HuH-7.5 (cell line): ENCODE measurements around the gene ZNF397.
"Not testable (repeated sequence)": the region's sequence is repeated elsewhere in the genome, so short reads cannot be mapped to it uniquely, and the experiment has no call there.

Experiments used
- DNase-seq: peaks from one replicate; pipeline ENCODE4 v3.0.0; 2011; ENCODE audit warnings: low spot score

ZNF397 gene

GRCh38 chr18:35240664-35241447 lies at the start of gene ZNF397:
Gene ZNF397 (plus strand): TSS chr18:35241034. CDS start chr18:35242471, 1,437 bp downstream.
- DNase-seq = peak; percentile 76

- no peak for DNase-seq
These were observed 49.2 kb upstream of the ZNF397 start for GRCh38 chr18:35191698-35192025.

- DNase-seq = no peak
These were observed 48.4 kb upstream of the ZNF397 start for GRCh38 chr18:35192415-35192814.

- no peak for DNase-seq
These were observed 47.5 kb upstream of the ZNF397 start for GRCh38 chr18:35193316-35193715.

GRCh38 chr18:35197296-35197695 lies 43.5 kb upstream of the ZNF397 start:
- DNase-seq = no peak

GRCh38 chr18:35201256-35201931 lies 39.4 kb upstream of the ZNF397 start:
- no peak for DNase-seq

GRCh38 chr18:35203067-35203466 lies 37.8 kb upstream of the ZNF397 start:
- DNase-seq = no peak

- DNase-seq = no peak
These were observed 35.6 kb upstream of the ZNF397 start for GRCh38 chr18:35205199-35205712.

GRCh38 chr18:35205746-35206458 lies 34.9 kb upstream of the ZNF397 start:
- not testable (repeated sequence) for DNase-seq

- no peak for DNase-seq
These were observed 25.8 kb upstream of the ZNF397 start for GRCh38 chr18:35215026-35215425.

- not testable (repeated sequence) for DNase-seq
These were observed 24.2 kb upstream of the ZNF397 start for GRCh38 chr18:35216611-35217010.

GRCh38 chr18:35219331-35219730 lies 21.5 kb upstream of the ZNF397 start:
- DNase-seq = not testable (repeated sequence)

- DNase-seq = no peak
These were observed 20.4 kb upstream of the ZNF397 start for GRCh38 chr18:35220424-35220823.

GRCh38 chr18:35223797-35224196 lies 17.0 kb upstream of the ZNF397 start:
- no peak for DNase-seq

- DNase-seq = no peak
These were observed 13.6 kb upstream of the ZNF397 start for GRCh38 chr18:35227254-35227653.

- no peak for DNase-seq
These were observed 9.8 kb upstream of the ZNF397 start for GRCh38 chr18:35231052-35231451.

GRCh38 chr18:35236571-35237363 lies 4.1 kb upstream of the ZNF397 start:
- DNase-seq = no peak

- no peak for DNase-seq
These were observed 1.5 kb upstream of the ZNF397 start for GRCh38 chr18:35239314-35239713.

GRCh38 chr18:35241448-35241804 lies 592 bp downstream of the ZNF397 start:
- DNase-seq = no peak

- no peak for DNase-seq
These were observed 1.6 kb downstream of the ZNF397 start for GRCh38 chr18:35242426-35242825.

- no peak for DNase-seq
These were observed 3.8 kb downstream of the ZNF397 start for GRCh38 chr18:35244671-35245070.

GRCh38 chr18:35245719-35246317 lies 5.0 kb downstream of the ZNF397 start:
- DNase-seq = no peak
